NCI-H1436 (cell line): ENCODE measurements around the gene PLS1.
A peak's percentile ranks its signal among the peaks of the same experiment; 100 is the strongest.
"Not testable (repeated sequence)": the region's sequence is repeated elsewhere in the genome, so short reads cannot be mapped to it uniquely, and the experiment has no call there.

Source experiments
- DNase-seq: peaks from one replicate; lab custom pipeline; 2025; lab: John Stamatoyannopoulos, UW

Gene PLS1

DNA sequence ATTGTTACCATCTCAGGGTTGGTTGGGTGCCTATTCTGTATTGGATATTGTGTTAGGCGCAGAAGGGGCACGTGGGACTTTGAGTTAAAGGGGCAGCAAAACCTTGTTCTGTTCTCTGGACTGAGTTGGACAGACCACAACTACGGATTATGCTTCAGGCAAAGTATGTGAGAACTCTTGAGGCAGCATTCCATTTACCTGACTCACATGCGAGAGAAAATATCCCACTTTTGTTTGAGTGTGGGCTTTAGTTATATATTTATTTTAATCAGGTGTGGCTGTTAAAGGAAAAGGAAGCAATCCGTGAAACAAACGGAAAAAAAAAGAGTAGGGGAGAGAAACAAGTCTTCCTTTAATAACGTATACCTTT is 627 bp upstream of the PLS1 start:
- DNase-seq: no peak

DNA sequence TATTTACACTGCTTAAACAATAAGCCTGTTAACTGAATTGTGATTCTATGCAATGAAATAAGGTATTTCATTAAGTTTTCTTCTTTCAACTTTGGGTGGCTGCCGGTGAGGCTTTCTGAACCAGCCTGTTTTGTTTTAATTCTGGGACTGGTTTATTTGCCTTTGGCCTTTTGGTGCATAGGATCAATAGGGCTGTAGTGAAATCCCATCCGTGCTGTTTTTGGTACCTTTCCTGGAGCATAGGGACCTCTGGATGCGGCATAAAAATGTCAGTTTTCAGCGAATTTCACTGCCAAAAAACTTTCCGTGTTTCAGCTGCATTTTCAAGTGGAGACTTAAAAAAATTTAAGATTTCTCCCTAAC is 514 bp downstream of the PLS1 start:
- no peak for DNase-seq

DNA sequence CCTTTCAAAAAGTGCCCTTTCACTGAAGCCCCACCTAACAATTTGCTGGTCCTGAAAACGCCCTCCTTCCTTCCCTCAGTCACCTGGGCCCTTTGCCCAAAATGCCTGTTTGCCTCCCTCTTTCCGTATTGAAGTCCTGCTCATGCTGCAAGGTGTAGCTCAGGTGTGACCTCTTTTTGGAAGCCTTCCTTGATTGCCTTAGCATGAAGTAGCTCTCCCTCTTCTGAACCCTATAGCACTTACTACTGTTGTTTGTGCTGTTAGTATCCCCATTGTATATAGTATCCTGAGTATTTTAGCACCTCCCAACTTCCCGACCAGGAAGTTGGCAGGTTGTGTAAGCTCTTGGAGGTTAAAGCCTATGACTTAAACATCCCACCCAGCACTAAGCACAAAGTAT is 1.7 kb downstream of the PLS1 start:
- DNase-seq: no peak

DNA sequence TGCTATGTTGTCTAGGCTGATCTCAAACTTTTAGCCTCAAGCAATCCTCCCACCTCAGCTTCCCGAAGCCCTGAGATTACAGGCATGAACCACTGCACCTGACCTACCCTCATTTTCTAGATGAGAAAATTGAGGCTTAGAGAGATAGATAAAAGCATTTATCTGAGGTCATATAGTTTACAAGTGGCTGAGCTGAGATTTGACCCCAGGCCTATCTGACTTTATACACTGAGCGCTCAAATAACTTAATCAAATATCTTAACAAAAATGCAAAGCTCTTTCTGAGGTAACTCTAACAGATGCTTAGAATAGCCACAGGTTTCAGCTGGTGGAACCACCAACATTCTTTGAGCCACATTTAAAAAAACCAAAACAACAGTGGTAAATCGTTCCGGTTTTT is 5.5 kb downstream of the PLS1 start:
- DNase-seq: no peak

DNA sequence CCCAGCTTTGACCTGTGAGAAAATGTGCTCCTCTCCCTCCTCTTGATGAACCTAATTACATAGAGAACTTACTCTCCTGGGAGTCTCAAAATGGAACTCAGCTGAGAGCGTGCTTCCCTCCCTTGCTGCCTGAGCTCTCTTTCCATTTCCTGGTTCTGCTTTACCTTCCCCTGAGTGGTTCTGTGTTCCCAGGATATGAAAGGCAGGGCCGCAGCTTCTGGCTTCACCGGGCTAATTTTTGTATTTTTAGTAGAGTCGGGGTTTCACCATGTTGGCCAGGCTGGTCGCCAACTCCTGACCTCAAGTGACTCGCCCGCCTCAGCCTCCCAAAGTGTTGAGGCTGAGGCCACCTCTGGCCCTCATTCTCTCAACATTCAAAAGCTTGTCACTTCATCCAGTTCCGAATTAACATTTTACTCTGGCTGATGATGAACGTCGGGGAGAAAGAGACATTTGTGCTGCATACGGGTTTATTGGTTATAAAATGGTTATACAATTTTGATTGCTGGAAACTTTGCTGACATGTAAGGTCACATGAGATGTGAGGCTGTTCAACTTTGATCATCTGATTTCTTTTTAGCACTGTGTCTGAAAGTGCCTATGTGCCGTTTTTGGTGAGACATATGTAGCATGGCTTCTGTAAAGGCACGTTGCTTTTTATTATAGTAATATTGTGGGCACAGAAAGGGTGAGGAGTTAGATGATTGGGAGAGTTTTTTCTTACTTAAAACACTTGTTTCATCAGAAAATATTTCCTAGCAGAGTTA is 6.6 kb downstream of the PLS1 start:
- no peak for DNase-seq

DNA sequence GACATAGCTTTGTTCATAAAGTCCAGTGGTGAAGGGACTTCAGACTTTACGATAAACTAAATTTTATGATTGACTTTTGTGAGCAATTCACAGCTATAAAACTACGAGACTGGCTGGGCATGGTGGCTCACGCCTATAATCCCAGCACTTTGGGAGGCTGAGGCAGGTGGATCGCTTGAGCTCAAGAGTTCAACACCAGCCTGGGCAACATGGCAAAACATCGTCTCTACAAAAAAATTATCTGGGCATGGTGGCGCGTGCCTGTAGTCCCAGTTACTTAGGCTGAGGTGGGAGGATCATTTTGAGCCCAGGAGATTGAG is 7.2 kb downstream of the PLS1 start:
- DNase-seq: not testable (repeated sequence)

DNA sequence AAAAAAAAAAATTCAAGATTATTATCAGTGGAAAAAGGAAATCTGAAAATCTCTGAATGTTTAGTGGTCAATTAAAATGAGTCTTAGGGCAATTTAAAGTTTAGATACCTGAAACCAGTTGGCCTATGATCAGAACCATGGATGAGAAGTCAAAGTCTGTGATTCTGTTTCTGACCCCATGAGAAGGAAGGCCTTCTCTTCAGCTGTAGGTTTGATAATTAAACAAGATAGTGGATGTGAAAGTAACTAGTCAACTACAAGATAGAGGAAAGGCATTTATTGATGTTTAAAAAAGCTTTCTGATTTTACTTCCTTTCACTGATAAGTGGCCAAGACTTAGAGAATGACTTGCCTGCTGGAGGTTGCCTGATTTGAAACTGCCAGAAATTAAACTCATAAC is 8.7 kb downstream of the PLS1 start:
- DNase-seq: no peak

DNA sequence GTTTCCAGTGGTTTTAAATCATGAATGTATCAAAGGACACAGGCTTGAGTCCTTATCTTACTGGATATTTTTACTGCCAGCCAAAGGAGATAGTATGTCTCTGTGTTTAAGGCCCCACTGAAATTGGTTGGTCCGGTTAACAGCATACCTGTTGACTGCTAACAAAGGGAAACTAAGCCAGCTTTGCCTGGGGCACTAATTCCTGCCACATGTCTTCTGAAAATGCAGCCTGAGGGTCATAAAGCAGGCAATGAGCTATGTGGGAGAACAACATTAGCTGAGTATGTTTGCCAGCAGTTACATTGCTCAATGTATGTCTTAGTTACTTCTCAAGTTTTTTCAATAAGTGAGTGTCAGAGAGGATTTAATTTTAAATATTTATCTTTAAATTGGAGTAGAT is 12.4 kb downstream of the PLS1 start:
- no peak for DNase-seq

DNA sequence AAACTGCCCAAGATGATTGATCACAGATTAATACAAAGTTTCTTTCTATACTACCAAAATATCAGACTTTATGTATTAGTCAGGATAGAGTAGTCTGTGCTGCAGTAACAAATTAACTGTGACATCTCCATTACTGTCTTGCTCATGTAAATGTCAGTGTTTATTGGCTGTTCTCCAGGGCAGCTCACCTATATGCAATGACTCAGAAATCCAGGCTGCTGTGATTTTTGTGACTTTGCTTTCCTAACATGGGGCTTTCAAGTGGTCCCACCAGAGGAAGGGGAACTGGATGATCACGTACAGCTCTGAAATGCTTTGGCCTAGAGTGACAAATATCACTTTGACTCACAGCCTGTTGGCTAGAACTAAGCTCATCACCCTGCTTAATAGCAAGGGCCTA is 12.9 kb downstream of the PLS1 start:
- no peak for DNase-seq

DNA sequence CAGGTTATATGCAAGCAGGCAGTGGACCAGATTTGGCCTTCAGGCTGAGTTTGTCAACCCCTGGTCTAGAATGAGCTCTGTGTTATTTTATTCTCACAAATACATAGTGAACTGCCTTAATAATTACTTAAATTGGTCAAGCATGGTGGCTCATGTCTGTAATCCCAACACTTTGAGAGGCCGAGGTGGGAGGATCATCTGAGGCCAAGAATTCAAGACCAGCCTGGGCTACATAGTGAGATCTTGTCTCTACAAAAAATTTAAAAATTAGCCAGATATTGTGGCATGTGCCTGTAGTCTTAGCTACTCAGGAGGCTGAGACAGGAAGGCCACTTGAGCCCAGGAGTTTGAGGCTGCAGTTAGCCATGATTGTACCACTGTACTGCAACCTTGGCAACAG is 15.0 kb downstream of the PLS1 start:
- DNase-seq: no peak

DNA sequence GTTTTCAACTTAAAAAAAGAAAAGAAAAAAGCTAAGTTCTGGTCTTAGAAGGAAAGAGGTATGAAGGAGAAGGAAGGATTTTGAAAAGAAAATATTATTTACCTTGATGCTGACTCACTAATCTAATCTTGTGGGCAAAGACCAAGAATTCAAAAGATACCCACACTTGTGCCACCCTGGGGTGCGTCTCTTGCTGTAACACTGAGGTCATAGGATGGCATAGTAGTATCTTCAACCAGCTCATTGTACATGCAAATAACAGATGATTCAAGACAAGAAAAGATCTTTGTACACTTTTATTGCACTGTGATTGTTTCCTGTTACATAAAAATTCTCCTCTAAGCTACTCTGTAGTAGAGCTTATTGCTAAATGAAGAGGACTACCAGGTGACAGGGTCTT is 17.3 kb downstream of the PLS1 start:
- no peak for DNase-seq

DNA sequence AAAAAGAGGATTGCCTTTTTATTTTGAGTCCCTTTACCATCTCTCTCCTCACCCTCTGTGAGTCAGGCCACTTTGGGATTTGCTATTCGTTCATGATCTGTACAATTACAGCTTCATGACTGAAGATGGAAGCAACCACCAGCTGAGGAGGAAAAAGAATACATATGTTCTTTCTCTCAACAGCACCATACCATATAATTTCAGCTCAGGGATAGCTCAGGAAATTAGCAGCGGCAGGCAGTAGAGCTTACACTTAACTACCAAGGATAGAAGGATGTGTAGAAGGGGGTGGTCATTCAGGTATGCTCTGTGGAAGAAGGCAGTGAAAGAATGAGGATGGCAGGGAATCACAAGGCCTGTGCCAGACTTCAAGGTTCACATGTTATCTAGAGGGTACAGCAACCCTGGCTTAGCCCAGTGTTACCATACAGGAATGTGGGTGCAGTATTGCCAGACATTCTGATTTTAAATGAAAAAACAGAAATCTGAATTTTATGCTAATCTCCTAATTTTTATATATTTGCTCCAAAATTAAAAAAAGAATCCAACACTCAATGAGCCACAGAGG is 17.9 kb downstream of the PLS1 start:
- no peak for DNase-seq

DNA sequence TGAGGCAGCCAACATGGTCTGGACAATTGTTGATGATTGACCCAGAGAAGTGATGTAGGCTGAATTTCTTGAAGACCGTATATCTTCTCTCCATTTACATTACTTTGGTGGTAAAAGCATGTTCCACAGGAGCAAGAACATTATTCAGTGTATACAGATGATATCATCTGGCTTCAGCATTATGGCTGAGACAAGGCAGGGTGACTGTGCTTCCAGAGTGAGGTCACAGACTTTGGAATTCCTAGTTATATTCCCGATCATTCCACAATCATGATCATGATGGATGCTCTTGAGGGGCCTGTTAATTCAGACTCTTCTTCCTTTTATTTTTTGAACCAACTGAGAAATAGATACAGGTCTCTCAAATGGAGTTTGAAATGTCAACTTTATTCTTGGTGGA is 19.0 kb downstream of the PLS1 start:
- DNase-seq: no peak

DNA sequence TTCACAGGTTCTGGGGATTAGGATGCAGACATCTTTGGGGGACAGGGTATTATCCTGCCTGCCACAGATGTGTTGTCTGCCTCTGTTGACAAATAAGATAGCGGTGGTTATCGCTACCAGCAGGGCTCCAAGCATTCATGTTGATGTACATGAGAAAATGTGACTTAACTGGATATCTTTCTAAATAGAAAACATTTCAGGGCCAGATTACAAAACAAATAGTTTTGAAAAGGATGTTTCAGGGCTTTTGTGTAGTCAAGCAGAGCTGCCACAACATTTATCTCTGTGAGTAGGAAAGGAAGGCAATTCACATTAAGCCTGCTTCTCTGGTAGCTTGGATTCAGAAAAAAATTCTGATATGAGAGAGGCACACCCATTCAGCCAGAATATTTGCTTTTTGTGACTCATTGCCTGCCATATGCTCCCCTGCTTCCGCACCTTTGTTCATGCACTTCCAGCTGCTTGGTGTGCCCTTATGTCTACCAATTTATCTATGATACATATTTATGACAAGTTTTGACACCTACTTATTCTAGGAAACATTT is 22.8 kb downstream of the PLS1 start:
- peak; percentile 53 for DNase-seq

DNA sequence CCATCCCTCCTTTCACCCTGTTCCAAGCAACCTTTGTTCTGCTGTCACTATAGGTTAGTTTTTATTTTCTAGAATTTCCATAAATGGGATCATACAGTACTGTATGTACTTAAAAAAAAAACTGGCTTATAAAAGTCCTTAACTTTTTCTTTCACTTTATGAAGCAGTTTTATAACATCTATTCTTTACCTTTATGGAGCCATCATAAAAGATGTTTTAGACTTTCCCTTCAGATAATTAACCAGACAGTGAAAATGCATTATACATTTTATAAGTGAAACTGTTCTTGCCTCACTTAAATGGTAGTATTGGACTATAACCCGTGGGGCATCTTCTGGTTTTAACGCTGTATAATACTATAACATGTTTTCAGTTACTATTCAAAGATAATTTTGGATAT is 26.2 kb downstream of the PLS1 start:
- no peak for DNase-seq

DNA sequence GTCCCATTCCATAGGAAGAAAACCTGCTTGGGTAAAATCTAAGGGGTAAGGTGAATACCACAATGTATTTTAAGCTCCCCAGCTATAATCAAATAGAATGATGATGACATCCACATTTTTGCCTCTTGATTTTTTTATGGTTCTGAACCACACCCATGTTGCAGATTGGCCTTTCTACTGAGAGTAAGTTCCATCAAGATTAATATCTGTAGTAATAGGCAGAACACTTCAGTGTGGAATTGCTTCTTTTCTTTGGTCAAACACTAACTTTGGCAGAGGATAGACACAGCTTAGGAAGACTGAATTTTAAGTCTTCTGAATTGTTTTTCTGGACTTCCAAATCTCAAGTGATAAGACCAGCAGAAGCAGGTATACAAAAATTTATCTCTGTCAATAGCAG is 27.0 kb downstream of the PLS1 start:
- DNase-seq: no peak

DNA sequence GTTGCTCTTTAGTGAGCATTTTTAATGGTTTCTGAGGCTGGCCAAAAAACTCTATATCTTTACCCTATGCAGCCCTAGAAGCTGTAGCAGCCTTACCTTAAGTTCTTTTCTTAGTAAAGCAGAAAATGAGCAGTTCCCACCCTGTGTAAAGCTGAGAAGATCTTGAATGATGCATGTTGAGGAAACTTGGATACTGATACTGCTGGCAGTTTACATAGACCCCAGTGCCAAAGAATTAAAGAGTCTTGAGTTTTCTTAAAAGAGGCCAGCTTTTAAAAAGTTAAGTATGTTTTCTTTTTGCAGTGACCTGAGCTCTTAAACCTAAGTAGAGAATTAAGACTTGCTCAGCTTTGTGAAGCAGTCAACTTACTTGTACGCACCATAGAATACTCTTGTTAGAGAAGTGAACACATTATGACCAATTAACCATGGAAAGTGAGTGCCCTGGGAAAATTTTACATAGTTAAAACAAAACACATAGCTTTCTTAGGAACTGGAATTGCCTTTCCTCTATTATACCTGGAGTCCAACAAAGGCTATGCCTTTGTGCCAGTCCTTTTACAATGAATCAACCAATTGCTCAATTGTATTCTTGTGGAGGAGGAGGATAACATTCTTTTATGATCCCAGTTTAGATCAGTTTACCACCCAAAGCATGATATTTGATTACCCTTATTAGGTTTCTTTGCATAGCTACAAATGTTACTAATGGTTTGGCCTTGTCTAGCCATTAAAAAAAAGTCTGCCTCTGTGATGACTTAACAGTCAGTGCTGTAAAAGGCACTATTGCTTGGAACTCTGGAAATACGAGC is 28.4 kb downstream of the PLS1 start:
- no peak for DNase-seq

DNA sequence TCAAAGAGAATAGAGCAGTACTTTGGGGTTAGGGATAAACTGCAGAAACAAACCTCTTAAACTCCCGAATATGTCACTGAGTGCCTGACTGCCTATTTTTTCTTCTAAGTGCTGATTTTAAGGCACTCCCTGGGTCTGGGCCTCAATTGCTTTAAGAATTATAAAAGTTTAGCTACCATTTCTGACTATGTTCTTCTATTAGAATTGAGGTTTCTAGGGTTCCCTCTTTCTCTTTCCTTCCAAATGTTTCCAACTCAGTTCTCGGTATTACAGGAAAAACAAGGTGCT is 28.9 kb downstream of the PLS1 start:
- no peak for DNase-seq

DNA sequence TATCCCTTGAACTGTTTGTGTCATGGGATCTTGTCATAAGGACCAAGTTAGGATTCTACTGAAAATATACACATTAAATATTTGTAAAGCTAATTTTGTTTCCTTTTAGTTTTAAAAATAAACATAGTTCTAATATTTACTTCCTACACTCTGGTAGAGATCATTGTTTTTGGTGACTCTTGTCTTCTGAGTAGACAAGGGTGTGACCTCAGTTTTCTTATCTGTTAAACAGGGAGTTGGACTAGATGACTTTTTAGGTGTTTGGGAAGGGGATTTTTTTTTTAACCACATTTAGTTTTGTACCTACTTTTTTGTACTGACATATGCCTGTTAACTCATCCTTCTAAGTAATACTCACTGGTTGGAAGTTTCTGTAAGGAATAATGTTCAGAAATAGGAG is 30.8 kb downstream of the PLS1 start:
- DNase-seq: no peak

DNA sequence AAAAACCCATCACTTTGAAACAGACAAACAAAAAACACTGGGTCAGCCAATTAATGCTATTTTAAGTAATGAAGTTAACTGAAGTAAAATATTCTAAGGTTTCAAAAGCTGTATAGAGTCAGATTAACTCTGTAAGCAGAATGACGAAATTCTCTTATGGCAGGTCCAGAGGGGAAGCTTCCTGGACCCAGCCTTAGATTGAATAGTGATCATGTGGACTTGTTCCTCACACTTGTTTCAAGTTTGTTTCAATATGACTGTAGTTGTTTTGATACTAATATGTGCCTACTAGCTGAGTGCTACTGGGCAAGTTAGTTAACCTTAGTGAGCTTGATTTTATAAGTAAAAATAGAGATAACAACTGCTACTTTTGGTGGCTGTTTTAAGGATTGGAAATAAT is 32.6 kb downstream of the PLS1 start:
- DNase-seq: no peak

DNA sequence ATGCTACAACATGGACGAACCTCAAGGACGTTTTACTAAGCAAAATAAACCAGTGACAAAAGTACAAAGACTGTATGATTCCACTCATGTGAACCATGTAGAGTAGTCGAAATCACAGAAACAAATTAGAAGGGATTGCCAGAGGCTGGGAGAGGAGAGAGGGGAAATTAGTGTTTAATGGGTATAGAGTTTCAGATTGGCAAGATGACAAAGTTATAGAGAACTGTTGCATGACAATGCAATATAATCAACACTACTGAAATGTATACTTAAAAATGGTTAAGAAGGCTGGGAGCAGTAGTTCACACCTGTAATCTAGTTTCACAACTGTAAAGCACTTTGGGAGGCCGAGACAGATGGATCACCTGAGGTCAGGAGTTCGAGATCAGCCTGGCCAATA is 36.9 kb downstream of the PLS1 start:
- DNase-seq: peak; percentile 57

DNA sequence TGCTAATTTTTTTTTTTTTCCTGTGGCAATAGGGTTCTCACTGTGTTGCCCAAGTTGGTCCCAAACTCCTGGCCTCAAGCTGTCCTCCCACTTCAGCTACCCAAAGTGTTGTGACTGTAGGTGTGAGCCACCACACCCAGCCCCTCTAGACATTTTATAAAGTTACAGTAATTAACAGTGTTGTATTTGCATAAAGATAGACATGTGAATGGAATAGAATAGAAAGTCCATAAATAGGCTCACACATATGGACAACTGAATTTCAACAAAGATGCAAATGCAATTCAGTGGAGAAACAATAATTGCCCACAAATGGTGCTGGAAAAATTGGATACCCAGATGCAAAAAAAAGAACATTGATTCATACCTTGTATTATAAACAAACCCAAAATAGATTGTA is 39.9 kb downstream of the PLS1 start:
- DNase-seq: no peak

DNA sequence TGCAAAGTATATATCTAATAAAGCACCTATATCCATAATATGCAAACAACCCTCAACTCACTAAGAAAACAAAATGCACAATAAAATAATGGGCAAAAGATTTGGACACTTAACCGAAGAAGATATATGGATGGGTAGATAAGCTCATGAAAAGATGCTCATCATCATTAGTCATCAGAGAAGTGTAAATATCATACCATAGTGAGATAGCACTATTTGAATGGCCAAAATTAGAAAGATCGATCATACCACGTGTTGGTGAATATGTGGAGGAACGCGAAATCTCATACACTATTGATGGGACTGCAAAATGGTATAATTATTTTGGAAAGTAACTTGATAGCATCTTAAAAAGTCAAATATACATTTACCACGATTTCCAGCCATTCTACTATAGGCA is 40.5 kb downstream of the PLS1 start:
- DNase-seq: no peak

DNA sequence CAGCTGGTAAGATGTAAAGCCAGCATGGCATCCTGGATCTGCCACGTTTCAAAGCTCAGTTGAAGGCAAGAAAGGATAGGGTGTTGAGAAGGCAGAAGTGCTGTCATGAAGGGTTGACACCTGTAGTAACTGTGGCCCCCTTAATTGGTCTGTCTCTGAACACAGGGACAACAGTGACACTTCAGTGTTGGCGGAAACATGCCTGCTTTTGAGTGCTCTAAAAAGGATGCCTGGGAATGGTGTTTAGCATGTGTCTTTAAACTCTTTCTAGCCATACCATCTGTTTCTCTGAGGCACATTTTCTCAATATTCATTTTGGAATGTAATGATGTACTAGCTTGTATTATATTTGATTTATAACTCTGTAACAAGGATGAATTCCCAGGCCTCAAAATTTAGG is 42.1 kb downstream of the PLS1 start:
- no peak for DNase-seq
